ENCODE data around the gene NQO1.
A peak's percentile ranks its signal among the peaks of the same experiment; 100 is the strongest.
"Not testable (repeated sequence)": the region's sequence is repeated elsewhere in the genome, so short reads cannot be mapped to it uniquely, and the experiment has no call there.

NQO1 gene

DNA sequence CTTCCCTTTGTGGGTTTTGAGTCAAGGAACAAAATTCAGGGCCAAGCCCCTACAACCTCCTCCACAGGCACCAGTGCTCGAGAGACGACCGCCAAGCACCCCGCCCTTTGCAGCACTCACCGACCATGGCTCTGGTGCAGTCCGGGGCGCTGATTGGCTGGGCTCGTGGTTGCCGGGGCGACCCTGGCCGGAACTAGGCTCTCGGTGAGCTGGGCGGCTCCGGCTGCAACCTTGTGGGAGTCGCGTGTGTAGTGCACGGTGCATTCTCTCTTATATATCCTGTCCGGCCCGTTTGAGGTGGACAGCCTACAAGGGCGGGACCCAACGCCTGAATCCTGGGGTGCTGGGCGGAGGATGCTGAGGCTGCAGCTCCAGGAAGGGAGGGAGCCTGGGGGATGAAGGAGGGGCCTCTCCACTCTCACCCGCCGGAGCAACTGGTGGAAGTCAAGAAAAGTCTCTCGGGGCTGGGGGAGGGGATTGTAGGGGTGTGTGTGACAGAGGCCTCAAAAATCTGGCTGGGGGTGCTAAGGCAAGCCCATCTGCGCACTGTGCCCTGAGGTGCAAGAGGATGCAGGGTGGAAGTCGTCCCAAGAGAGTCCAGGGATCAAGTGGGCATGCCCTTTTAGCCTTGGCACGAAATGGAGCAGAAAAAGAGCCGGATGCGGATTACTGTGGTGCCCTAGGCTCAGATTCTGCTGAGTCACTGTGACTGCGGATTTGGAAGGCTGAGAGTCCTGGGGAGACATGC lies at the start of gene NQO1:
NQO1 (minus strand) TSS at position 248 of the 748 bp plus-strand sequence; CDS start at position 127, 121 bp downstream.
- DNase-seq (ENCODE audit: low read depth) = peak; percentile 79

DNA sequence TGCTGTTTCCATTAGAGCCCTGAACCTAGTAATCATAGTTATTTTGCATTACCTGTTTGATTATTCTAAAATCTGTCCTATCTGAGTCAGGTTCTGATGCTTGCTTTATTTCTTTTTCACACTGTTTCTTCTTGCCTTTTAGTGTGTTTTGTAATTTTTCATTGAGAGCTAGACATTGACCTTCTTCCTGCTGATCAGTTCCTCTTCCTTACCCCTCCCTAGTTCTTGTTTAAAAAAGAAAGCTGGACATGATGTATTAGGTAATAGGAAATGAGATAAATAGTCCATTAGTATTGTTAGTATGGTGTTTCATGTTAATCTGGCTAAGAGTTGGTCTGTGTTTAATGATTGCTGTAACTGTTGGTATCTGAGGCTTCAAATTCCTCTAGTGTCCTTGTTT lies 49.2 kb upstream of the NQO1 start:
- DNase-seq (ENCODE audit: low read depth) = no peak

DNA sequence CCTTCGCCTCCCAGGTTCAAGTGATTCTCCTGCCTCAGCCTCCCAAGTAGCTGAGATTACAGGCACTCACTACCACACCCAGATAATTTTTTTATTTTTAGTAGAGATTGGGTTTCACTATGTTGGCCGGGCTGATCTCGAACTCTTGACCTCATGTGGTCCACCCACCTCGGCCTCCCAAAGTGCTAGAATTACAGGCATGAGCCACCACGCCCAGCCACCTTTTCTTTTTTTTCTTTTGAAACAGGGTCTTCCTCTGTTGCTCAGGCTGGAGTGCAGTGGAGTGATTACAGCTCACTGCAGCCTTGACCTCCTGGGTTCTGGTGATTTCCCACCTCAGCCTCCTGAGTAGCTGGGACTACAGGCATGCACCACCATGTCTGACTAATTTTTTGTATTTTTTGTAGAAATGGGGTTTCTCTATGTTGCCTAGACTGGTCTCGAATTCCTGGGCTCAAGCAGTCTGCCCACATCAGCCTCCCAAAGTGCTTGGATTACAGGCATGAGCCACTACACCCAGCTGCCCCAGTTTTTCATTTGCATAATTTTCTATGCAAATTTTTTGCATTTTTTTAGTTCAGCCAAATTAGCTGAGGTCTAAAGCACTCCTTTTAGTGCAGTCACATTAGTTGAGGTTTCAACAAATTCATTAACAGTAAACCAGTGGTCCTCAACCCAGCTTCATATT lies 47.0 kb upstream of the NQO1 start:
- no peak for DNase-seq (ENCODE audit: low read depth)

DNA sequence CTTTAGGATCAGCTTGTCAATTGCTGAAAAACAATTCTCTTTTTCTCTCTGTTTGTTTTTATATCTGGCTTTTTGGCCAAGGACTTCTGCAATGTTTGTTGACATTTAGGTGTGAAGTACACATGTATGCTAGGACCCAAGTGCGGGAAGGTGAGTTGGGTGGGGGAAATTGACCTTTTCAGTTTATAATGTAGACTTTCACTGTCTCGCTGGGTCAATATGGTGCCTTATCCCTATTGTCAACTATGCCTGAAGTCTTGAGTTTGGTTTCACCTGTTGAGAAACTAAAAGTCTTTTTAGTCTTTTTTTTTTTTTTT lies 45.2 kb upstream of the NQO1 start:
- DNase-seq (ENCODE audit: low read depth) = no peak

DNA sequence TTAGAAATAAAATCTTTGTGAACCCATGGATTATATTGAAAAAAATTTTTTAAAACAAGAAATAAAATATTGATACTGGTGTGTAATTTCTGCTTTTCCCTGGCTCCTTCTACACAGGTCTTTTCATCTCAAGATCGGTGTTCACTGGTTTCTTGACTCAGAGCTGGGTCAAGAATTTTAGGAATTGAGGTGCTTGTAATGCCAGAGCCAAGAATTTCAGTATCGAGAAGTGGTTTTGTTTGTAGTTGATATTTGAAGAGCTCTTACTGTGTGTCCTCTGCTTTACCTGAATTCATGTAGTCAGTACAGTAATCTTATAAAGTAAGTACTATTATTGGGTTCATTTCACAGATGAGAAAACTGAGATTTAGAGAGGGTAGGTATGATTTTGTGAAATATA lies 43.0 kb upstream of the NQO1 start:
- no peak for DNase-seq (ENCODE audit: low read depth)

DNA sequence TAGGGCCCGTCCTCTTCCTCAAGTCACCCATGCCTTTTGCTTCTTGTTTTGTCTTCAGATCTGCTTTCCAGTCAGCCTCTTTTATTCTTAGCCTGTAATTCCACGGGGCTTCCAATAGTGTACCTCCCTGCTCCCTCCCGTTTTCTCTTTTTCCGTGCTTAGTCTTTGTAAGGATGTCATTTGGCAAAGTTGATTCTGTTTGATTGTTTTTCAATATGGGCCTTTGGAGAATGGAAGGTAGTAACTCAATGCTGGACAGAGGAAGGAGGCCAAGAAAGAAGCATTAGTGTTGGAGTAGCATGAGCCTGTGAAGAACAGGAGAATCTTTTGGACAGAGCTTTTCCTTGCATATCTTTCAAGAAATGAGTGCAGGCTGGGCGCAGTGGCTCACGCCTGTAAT lies 42.3 kb upstream of the NQO1 start:
- DNase-seq (ENCODE audit: low read depth) = no peak

DNA sequence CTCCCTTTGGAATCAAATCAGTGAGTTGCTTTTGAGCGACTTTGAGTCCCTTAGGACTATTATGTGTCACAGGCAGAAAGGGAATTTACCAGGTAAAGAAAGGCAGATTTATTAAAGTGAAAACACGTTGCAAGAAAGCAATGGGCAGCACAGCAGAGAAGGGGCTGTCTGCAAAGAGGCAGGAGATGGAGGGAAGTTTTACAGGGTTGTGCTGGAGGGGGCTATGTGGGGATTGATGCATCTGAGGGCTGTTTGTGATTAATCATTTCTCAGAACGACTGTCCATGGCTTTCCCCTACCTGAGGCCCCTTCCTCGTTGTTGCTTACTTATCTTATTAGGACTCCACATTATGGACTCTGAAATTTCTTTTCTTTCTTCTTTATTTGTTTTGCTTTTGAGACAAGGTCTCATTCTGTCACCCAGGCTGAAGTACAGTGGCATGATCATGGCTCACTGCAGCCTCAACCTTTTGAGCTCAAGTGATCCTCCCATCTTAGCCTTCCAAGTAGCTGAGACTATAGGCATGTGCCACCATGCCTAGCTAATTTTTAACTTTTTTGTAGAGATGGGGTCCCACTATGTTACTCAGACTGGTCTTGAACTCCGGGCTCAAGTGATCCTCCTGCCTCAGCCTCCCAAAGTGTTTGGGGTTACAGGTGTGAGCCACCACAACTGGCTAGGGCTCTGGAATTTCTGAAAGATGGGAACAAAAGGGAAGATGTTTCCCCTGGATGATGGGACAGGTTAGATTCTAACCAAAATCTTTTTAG lies 41.3 kb upstream of the NQO1 start:
- no peak for DNase-seq (ENCODE audit: low read depth)

DNA sequence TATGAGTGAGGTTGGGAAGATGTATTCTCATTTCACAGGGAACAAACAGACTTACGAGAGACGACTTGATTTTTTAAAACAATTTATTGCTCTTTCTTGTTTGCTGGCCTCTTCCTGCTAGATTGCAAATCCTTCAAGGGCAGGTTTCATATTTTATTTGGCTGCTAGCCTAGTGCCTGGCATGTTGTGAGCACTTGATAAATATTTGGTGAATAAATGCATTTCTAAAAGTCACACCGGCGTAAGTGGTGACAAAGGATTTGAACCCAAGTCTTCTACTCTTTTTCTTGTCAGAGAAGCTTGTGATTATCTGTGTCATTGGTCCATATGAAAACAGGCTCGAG lies 37.2 kb upstream of the NQO1 start:
- no peak for DNase-seq (ENCODE audit: low read depth)

DNA sequence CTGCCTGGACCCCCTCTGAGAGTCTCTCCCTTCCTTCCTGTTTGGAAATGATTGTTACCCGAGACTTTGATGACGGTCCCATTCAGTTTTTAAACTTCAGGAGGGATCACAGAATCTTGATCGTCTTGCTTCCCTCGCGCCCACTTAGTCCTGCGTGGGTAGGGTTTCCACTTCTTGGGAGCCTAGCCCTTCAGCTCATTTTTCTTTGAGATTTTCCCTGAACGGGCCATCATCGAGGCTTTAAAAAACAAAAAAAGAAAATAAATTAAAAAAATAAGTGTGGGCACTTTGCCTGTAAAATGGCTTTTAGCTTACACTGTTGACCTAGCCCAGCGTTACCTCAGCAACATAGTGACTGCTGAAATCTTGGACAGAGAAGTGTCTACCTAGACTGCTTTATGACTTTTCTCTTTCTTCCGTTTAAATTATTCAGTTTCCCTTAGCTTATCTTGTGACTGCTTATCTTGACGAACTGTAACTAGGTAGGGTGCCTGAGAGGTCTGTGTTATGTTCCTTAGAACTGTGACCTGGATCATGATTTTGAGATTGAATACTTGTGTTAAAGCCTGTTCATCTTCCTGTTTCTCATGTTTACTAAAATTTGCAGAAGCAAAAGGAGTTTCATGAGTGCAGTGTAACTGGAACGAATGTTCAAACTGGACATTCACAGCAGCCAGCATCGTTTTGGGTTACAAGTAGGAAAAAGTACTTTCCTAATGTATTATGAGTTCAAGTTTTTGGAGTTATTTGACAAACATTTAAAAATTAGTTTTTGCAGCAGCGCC lies 36.6 kb upstream of the NQO1 start:
- no peak for DNase-seq (ENCODE audit: low read depth)

DNA sequence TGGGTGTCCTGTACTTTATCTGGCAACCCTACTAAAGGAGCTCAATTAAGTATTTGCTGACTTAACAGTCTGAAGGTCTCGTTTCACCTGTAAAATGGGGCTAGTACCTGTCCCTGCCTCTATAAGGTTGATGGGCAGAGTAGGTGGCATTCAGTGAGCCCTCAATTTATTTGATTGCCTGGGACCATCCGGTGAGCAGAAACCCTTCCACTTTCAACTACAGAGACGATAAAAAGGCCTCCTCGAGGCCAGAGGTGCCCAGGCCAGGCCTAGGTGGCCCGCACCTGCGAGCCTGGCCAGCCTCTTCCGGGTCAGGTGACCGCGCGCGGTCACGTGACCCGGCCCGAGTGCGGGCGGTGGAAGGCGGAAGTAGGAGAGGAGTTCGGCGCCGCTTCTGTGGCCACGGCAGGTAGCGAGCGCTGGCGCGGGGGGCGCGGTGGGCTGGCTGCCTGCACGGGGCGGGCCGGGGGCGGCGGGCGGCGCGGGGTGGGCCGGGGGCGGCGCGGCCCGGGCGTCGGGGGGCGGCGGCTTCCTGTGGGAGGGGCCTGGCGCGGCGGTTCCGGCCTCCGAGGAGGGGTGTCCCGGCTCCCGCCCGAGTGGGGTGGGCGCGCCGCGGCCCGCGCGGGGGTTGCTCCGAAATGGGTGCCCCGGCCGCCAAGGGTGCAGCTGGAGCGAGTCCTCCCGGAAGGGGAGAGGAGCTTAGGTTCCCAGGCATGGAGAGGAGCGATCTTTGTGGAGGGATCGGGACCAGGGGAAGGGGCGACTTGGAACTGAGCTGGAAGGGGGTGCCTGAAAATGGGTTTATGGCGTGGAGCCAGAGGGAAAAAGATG lies 35.8 kb upstream of the NQO1 start, which contains the start of gene WWP2:
WWP2 (plus strand) TSS at position 350 of the 831 bp plus-strand sequence. CDS start 24,679 bp downstream, outside the sequence.
- peak; percentile 76 for DNase-seq (ENCODE audit: low read depth)

DNA sequence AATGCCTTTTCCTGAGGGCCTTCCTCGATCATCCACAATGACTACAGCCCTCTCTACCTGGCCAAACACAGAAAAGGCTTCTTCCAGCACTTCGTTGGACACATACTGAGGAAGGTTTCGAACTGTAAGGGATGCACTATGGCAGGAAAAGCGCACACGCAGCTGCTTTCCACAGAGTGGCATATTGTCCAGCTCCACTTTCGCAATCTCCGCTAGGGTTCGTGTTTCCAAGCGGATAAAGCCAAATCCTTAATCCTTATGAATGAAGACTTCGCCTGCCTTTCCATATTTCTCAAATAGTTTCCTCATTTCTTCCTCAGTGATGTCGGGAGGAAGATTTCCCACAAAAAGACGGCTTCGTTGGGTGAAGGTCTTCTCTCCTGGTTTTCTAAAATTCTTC lies 31.0 kb upstream of the NQO1 start:
- not testable (repeated sequence) for DNase-seq (ENCODE audit: low read depth)

DNA sequence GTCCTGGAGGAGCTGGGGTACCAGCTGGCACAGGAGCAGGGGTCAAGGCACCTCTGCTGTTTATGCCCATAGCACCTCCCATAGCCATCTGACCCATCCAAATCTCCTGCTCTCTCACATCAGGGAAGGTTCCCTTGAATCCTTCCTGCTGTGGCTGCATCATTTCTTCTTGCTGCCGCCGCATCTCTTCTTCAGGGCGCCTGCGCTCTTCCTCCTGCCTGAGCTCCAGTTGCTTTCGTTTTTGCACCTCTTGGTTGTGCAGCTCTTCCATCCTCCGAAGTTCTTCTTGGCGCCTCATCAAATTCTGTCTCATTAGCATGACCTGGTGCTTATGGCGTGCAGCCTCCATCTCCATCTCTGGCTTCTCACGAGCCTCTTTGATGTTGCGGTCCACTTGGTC lies 30.3 kb upstream of the NQO1 start:
- DNase-seq (ENCODE audit: low read depth) = no peak

DNA sequence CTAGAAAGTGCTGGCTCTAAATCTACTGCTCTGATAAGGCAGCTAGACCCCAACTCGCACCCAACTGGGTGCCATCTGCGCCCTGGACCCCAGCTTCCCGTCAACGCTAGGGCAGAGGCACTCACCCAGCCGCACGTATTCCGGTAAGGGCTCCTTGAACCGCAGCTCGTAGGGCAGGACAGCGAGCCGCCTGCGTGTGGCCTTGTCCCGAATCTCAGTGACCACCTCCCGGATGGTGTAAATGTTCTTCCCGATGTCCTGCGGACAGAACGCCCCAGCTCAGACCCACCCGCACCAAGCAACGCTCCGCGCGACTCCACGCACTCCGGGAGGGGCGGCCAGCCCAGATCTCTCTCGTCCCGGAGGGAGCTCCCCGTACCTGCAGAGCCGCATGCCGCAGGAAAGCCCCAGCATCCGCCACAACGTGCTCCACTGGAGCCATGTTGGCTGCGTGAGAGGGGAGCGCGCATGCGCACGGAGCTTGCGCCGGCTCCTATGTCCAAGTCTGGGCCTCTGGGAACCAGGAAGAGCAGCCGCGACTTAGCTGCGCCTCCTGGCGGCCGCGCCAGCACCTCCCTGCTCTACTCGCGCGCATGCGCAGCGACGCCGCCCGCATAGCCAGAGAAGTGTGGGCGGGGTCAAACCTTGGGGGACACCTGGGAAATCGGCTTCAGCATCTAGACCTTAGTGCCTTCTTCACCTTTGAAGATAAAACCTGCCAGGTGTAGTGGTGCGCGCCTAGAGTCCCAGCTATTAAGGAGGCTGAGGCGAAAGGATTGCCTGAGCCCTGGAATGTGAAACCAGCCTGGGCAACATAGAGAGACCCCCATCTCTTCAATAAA lies 28.3 kb upstream of the NQO1 start, which contains the start of gene NOB1:
NOB1 (minus strand) TSS at position 458 of the 842 bp plus-strand sequence; CDS start at position 442, 16 bp downstream.
- DNase-seq (ENCODE audit: low read depth) = peak; percentile 97

DNA sequence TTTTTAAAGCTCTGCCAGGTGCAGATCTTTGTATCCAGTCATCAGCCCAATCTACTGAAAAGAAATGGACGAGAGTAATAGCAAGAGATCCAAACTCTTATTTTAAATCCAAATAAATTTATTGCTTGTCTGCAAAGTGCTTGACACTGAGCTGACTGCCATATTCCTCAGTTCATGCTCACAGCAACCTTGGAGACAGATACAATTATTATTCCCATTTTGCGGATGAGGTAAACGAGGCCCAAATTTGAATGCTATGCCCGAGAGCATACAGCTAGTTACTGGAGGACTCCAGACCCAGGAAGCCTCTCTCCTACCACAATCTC lies 27.7 kb upstream of the NQO1 start:
- no peak for DNase-seq (ENCODE audit: low read depth)

DNA sequence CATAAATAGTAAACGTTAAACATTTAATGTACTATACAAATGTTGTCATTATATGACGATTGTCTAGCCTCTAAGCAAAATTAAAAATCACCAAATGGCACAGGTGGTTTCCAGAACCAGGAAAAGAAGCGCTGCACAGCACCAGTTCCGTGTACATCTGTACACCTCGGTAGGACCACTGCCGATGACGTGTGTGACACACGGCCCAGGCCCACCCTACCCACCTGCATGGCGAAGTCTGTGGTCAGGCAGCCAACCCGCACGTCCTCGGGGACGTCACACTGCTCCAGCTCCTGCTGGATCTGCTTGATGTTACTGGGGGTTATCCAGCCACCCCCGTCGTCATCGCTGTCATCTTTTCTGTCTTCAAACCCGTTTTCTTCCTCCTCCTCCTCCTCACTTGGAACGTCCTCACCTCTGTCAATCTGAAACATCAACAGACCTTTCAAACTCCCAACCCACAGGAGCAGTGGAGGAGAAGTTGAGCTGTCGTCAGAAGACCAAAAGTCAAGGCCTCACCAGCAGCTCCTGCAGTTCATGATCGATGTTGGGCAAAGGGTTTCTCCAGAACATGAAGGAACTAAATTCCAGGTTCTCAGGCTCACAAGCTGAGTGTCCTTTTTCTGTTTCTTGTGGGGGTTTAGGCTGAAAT lies 22.5 kb upstream of the NQO1 start:
- no peak for DNase-seq (ENCODE audit: low read depth)

DNA sequence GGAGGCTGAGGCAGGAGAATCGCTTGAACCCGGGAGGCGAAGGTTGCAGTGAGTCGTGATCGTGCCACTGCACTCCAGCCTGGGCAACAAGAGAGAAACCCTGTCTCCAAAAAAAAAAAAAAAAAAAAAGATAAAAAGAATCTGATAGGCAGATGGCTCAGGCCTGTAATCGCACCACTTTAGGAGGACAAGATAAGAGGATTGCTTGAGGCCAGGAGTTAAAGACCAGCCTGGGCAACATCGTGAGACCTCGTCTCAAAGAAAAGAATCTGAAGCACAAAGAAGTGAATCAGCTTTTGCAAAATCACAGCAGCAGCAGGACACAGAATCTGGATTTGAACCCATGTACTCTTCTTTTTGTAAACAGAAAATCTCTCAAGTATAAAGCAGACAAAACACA lies 20.8 kb upstream of the NQO1 start:
- DNase-seq (ENCODE audit: low read depth) = no peak

DNA sequence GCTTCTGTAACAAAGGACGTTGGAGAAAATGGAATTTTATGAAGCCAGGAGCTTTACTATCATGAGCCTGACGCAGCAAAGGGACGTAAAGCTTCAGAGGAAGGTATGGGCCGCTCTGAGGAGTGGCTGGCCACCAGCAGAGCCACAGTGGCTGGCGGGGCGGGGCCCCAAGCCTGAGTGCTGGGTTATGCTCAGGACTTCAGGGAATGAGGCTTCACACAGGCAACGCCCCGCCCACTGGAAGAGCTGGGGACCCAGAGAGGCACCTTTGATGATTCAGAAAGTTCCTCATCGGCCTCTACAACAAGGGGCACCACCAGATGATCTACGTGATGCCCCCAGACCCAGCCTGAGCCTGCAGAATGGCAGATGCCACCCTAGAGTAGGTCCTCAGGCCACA lies 19.6 kb upstream of the NQO1 start:
- DNase-seq (ENCODE audit: low read depth) = no peak

DNA sequence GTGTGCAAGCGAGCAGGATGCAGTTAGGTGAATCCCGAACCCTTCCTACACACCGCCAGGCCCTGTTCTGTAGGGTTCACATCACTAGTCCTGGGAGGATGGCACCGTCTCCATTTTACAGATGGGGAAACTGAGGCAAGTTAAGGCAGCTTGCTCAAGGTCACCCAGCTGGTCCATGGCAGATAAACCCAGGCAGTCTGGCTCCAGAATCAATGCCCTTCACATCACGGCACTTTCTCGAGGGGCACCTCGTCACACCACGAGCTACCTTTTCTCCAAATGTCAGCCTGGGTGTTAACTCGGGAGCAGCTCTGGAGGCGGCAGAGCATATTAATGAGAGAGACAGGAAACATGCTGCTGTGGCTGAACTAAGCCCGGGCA lies 18.9 kb upstream of the NQO1 start:
- no peak for DNase-seq (ENCODE audit: low read depth)

DNA sequence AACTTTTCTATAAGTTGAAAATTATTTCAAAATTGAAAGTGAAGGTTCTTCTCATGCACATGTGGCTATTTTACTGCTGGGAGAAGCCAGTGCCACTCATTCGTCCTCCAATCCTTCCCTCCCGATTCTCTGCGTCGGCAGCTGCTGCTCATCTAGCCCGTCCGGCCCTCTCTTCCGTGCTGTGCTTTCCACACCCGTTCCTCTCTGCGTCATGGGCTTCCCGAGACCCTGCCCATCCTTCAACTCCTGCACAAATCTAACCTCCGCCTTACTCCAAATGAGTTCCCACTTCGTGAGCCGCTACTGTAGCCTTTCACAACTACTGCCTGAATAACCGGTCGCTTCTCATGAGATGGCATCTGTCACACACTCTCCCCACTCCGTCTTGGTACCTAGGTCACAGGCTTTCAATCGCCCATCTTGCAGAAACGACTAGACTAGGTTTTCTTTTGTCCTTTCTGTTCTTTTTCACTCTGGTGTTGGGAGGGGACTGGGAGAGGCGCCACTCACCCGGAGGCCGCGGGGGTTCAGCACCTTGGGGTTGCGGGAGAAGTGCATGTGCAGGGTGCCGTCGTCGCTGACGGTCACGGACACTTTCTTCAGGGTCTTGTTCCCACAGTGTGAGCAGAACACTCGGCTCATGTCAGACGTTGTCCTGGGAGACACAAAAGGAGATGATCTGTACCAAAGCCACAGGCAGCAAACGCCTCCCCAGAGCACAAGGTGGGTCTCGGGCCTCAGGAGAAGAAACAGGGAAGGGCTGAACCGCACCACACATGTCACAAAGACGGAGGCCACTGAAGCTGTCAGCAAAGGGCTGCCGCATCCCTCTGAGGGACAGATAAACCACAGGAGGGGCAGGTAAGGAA lies 18.2 kb upstream of the NQO1 start:
- DNase-seq (ENCODE audit: low read depth) = no peak
